GM21737 (cell line): ENCODE results near the gene RRBP1.
"Not testable (repeated sequence)": the region's sequence is repeated elsewhere in the genome, so short reads cannot be mapped to it uniquely, and the experiment has no call there.

Experiments used
- ATAC-seq: cut with Tn5 transposase; IDR thresholded peaks from one replicate; pipeline ENCODE4 v1.9.1; 2021; ENCODE audit warnings: mild to moderate bottlenecking, moderate library complexity; ENCODE audit not compliant: unreplicated experiment

RRBP1 gene

GRCh38 chr20:17709361-17710293, 27.6 kb upstream of the RRBP1 start:
- ATAC-seq, result no peak

GRCh38 chr20:17708675-17709360, 26.8 kb upstream of the RRBP1 start:
- no peak for ATAC-seq

- not testable (repeated sequence) for ATAC-seq
Measured at GRCh38 chr20:17707951-17708350, 25.9 kb upstream of the RRBP1 start.

GRCh38 chr20:17706632-17707031, 24.6 kb upstream of the RRBP1 start:
- no peak for ATAC-seq

GRCh38 chr20:17705916-17706315, 23.9 kb upstream of the RRBP1 start:
- no peak for ATAC-seq

GRCh38 chr20:17704589-17705317, 22.7 kb upstream of the RRBP1 start:
- ATAC-seq, result no peak

GRCh38 chr20:17701826-17702225, 19.8 kb upstream of the RRBP1 start:
- ATAC-seq, result no peak

GRCh38 chr20:17700637-17701036, 18.6 kb upstream of the RRBP1 start:
- no peak for ATAC-seq

GRCh38 chr20:17699931-17700351, 17.9 kb upstream of the RRBP1 start, which contains the start of gene BANF2:
Gene BANF2, plus strand, starts transcription at chr20:17699966. Its CDS starts 25,060 bp downstream, at chr20:17725026.
- no peak for ATAC-seq

GRCh38 chr20:17698384-17698783, 16.3 kb upstream of the RRBP1 start:
- ATAC-seq, result no peak

GRCh38 chr20:17697171-17697570, 15.1 kb upstream of the RRBP1 start:
- ATAC-seq, result no peak

- ATAC-seq, result no peak
Measured at GRCh38 chr20:17696287-17696686, 14.2 kb upstream of the RRBP1 start.

GRCh38 chr20:17694767-17695166, 12.7 kb upstream of the RRBP1 start:
- no peak for ATAC-seq

- ATAC-seq, result no peak
Measured at GRCh38 chr20:17693444-17694001, 11.5 kb upstream of the RRBP1 start.

GRCh38 chr20:17691758-17692157, 9.7 kb upstream of the RRBP1 start:
- no peak for ATAC-seq

- no peak for ATAC-seq
Measured at GRCh38 chr20:17690144-17690543, 8.1 kb upstream of the RRBP1 start.

- ATAC-seq, result no peak
Measured at GRCh38 chr20:17688965-17689364, 6.9 kb upstream of the RRBP1 start.

GRCh38 chr20:17687800-17688199, 5.8 kb upstream of the RRBP1 start:
- no peak for ATAC-seq

GRCh38 chr20:17685168-17685567, 3.1 kb upstream of the RRBP1 start:
- ATAC-seq, result no peak

- no peak for ATAC-seq
Measured at GRCh38 chr20:17684077-17684888, 2.2 kb upstream of the RRBP1 start.
